ENCODE results near the gene FASN. TPM values are rescaled to one million over a fixed set of nuclear protein-coding genes. Genes with fewer than 3 reads are reported as not detected.

The FASN gene
- total RNA-seq, 1 donor from 2014 or later: 228 TPM

DNA sequence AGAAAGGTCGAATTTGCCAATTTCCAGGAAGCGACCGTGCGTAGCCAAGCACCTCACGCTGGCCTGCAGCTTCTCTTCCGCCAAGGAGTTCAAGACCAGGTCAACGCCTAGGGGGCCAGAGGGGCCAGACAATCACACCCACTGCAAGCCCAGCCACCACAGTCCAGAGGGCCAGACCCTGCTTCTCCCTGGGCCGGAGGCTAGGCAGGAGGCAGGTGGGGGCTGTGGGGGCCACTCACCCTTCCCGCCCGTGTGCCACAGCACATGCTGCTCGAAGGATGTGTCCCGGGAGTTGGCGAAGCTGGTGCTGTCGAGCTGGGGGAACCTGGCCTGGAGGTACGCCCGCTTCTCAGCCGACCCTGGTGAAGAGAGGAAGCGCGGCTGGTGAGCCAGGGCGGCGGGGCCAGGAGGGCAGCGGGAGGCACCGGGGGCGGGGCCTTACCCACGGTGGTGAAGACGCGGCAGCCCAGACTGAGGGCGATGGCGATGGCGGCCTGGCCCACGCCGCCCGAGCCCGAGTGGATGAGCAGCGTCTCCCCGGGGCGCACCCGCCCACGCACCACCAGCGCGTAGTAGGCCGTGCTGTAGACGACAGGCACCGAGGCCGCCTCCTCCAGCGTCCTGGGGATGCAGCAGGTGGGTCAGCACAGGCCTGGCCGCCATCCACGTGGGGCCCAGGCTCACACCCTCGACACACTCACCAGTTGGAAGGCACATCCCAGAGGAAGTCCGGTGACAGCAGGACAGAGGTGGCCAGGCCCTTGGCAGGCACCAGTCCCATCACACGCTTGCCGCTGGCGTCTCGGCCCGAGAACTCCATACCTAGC lies 14.3 kb downstream of the FASN start:
- Mint-ChIP-seq H3K4me1 (ENCODE audit: unreplicated experiment) (no peaks in the 10 kb centered on the region), H3K27me3 (no peaks in the 10 kb centered on the region), H3K36me3 (no peaks in the 10 kb centered on the region), H3K4me3 (no peak overlapping the region), H3K9me3 (no peaks in the 10 kb centered on the region), H3K27ac (no peak overlapping the region)
- DNase-seq (ENCODE audit: extremely low spot score, unreplicated experiment): no peak
- TF ChIP-seq, protein P1, sequence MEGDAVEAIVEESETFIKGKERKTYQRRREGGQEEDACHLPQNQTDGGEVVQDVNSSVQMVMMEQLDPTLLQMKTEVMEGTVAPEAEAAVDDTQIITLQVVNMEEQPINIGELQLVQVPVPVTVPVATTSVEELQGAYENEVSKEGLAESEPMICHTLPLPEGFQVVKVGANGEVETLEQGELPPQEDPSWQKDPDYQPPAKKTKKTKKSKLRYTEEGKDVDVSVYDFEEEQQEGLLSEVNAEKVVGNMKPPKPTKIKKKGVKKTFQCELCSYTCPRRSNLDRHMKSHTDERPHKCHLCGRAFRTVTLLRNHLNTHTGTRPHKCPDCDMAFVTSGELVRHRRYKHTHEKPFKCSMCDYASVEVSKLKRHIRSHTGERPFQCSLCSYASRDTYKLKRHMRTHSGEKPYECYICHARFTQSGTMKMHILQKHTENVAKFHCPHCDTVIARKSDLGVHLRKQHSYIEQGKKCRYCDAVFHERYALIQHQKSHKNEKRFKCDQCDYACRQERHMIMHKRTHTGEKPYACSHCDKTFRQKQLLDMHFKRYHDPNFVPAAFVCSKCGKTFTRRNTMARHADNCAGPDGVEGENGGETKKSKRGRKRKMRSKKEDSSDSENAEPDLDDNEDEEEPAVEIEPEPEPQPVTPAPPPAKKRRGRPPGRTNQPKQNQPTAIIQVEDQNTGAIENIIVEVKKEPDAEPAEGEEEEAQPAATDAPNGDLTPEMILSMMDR (conservative IDR thresholded peaks at IDR 0.05): no peak

DNA sequence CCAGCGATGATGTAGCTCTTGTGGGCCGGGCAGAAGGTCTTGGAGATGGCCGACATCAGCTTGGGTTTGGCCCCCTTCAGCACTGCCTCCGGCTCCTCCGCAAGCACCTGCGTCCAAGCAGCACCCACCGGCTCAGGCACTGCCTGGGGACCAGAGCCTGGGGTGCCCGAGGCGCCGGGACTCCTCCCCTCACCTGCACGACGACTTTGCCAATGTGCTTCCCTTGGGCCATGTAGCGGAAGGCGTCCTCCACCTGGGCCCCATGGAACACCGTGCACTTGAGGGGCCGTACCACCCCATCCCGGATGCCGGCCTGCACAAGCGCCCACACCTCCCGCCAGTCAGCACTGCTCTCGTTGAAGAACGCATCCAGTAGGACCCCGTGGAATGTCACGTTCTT lies 15.0 kb downstream of the FASN start:
- H3K27me3 Mint-ChIP-seq: no peaks in the 10 kb centered on the region
- H3K27ac Mint-ChIP-seq: no peak overlapping the region
- TF ChIP-seq, protein P1 (conservative IDR thresholded peaks at IDR 0.05): no peak
- no peaks in the 10 kb centered on the region for H3K4me1 Mint-ChIP-seq (ENCODE audit: unreplicated experiment)
- no peaks in the 10 kb centered on the region for H3K9me3 Mint-ChIP-seq
- DNase-seq (ENCODE audit: extremely low spot score, unreplicated experiment): no peak
- no peak overlapping the region for H3K4me3 Mint-ChIP-seq
- H3K36me3 Mint-ChIP-seq: no peaks in the 10 kb centered on the region

- DNase-seq (ENCODE audit: extremely low spot score, unreplicated experiment): no peak
- H3K4me1 Mint-ChIP-seq (ENCODE audit: unreplicated experiment): no peaks in the 10 kb centered on the region
- H3K36me3 Mint-ChIP-seq: no peaks in the 10 kb centered on the region
- no peak overlapping the region for H3K4me3 Mint-ChIP-seq
- TF ChIP-seq, protein P1 (conservative IDR thresholded peaks at IDR 0.05): no peak
- no peak overlapping the region for H3K27ac Mint-ChIP-seq
- no peaks in the 10 kb centered on the region for H3K27me3 Mint-ChIP-seq
- no peaks in the 10 kb centered on the region for H3K9me3 Mint-ChIP-seq
Measured at GRCh38 chr17:82082456-82082855, 15.6 kb downstream of the FASN start.

DNA sequence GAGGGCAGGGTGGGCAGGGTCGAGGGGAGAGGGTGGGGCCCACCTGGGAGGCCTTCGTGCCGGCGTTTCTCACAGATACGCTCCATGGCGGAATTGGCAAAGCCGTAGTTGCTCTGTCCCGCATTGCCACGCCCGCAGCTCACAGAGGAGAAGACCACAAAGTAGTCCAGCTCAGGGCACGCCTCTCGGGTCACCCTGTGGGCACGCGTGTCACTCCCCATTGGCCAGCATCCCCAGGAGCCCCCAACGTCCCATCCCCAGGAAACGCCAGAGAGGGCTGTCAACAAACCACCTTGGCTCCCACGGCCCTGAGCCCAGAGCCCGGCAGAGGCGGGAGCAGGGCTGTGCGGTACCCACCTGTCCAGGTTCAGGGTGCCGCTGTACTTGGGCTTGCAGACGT lies 16.1 kb downstream of the FASN start:
- no peaks in the 10 kb centered on the region for H3K36me3 Mint-ChIP-seq
- no peak overlapping the region for H3K27ac Mint-ChIP-seq
- no peaks in the 10 kb centered on the region for H3K4me1 Mint-ChIP-seq (ENCODE audit: unreplicated experiment)

GRCh38 chr17:82081546-82081945 lies 16.5 kb downstream of the FASN start:
- Mint-ChIP-seq H3K27ac (no peak overlapping the region), H3K4me1 (ENCODE audit: unreplicated experiment) (no peaks in the 10 kb centered on the region), H3K27me3 (no peaks in the 10 kb centered on the region), H3K9me3 (no peaks in the 10 kb centered on the region), H3K4me3 (no peak overlapping the region), H3K36me3 (no peaks in the 10 kb centered on the region)
- TF ChIP-seq, protein P1 (conservative IDR thresholded peaks at IDR 0.05): no peak
- no peak for DNase-seq (ENCODE audit: extremely low spot score, unreplicated experiment)

More for the DNA sequence above, 16.1 kb downstream of the FASN start:
- no peaks in the 10 kb centered on the region for H3K9me3 Mint-ChIP-seq
- TF ChIP-seq, protein P1 (conservative IDR thresholded peaks at IDR 0.05): no peak
- no peak for DNase-seq (ENCODE audit: extremely low spot score, unreplicated experiment)
- no peak overlapping the region for H3K4me3 Mint-ChIP-seq
- H3K27me3 Mint-ChIP-seq: no peaks in the 10 kb centered on the region

Data from type B pancreatic cell (in vitro differentiated cells).